Stomach (tissue), 4 donors: ENCODE measurements around the gene CCDC116.

Experiments used
- POLR2A ChIP-seq, 4 donors: fragments of 450-650 bp; IDR thresholded peaks; one replicate each; pipeline ENCODE4 v1.6.1; 2016; ENCODE audit warnings: antibody characterized with exemption in 4 of 4, control low read depth in 2 of 4, mild to moderate bottlenecking in 1 of 4, moderate library complexity in 1 of 4
- TF ChIP-seq, protein P1 (sequence below), 7 experiments: fragments of 450-650 bp in 4 of 7; fragments of 200-600 bp in 3 of 7; sonication (generic) in 3 of 7; IDR thresholded peaks; one replicate each; pipeline ENCODE4 v1.5.1; 2016 to 2019; ENCODE audit warnings: antibody characterized with exemption in 7 of 7, control low read depth in 2 of 7, mild to moderate bottlenecking in 1 of 7

DNA sequence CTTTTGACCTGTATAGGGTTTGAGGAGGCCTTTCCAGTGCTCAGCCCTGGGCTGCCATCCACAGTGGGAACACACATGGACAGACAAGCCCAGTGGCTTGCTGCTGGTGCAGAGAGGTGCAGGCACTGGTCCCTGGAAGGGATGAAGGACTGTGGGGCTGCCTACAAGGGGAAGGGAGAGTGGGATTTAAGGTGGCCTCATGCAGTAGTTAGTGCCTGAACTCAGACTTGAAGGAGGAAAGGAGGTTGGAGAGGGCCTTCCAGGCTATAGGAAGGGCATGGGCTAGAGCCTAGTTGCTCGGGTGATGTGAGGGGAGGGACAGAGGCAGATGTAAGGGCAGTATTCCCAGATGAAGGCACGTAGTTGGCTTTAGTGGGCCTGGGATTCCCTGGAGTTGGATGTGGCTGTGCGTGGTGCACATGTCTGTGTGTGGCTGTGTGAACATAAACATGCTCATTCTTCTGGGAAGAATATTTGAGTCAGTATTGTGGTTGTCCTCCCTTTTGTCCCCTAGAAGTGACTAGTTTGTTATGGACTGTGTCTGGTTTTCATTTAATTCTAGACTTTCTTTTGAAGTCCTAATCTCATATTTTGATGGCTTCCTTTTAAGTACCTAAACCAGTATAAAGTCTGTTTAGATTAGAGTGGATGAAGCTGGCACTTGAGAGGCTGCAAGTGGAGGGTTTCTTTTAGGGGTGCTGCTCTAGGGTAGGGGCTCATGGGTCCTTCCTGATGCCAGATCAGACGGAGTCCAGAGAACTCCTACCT is 21.2 kb upstream of the CCDC116 start:
- TF ChIP-seq, protein P1, sequence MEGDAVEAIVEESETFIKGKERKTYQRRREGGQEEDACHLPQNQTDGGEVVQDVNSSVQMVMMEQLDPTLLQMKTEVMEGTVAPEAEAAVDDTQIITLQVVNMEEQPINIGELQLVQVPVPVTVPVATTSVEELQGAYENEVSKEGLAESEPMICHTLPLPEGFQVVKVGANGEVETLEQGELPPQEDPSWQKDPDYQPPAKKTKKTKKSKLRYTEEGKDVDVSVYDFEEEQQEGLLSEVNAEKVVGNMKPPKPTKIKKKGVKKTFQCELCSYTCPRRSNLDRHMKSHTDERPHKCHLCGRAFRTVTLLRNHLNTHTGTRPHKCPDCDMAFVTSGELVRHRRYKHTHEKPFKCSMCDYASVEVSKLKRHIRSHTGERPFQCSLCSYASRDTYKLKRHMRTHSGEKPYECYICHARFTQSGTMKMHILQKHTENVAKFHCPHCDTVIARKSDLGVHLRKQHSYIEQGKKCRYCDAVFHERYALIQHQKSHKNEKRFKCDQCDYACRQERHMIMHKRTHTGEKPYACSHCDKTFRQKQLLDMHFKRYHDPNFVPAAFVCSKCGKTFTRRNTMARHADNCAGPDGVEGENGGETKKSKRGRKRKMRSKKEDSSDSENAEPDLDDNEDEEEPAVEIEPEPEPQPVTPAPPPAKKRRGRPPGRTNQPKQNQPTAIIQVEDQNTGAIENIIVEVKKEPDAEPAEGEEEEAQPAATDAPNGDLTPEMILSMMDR (IDR thresholded peaks at IDR 0.05) = no peak
- no peak for TF ChIP-seq POLR2A (IDR thresholded peaks at IDR 0.05)
